Stimulated activated CD8-positive, alpha-beta memory T cell treated with anti-CD3 and anti-CD28 coated beads, Interleukin-7, amount 100 ng/mL, for 48 hours (primary cell): ENCODE data around the gene TMEM163.
A peak's percentile ranks its signal among the peaks of the same experiment; 100 is the strongest.

Experiments used
- DNase-seq, 2 donors: peaks; one replicate each; pipeline ENCODE4 v3.0.0-alpha.2; 2020; ENCODE audit warnings: low read depth in 1 of 2; ENCODE audit errors: extremely low read depth in 1 of 2

TMEM163 gene

DNA sequence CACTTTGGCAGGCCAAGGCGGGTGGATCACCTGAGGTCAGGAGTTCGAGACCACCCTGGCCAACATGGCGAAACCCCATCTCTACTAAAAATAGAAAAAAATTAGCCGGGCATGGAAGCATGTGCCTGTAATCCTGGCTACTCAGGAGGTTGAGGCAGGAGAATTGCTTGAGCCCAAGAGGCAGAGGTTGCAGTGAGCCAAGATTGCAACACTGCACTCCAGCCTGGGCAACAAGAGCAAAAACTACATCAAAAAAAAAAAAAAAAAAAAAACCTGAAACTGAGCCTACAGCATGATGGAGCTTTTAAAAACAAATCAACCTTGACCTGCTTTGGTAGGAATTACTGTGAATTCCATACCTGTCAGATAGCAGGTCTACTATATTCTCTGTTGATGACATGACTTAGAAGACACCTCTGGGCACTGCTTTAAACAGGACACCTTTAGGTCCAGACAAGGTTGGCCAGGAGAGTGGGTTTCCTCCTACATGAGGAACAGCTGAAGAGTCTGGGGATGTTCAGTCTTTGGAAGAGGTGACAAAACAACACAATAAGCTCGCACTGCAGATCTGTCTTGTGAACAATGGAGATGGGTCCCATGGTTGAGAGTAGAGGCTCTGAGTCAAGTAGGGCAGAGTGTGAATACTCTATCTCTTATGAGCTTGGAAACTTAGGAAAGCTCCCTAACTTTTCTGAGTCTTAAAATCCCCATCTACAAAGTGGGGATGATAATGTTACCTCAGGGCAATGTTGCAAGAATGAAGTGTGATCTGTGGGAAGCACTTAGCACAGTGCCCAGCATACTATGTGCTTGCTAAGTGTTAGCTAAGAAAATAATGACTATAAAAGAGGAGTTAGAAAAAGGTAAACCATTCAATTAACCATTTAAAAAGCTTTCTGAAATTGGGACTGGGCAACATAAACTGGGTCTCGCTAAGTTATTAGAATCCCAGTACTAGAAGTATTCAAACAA, 25.2 kb downstream of the TMEM163 start:
- no peak for DNase-seq

DNA sequence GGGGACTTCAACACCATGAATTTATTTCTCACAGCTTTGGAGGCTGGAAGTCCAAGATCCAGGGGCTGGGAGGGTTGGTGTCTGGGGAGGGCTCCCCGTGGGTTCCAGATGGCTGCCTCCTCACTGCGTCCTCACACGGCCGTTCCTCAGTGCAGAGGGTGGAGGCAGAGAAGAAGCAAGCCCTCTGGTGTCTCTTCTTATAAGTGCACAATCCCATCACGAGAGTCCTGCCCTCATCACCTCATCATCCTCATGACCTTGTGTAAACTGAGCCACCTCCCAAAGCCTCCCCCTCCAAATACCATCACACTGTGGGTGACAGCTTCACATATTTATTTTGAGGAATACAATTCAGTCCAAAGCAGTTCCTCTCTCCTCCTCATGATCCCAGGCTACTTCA, 26.3 kb downstream of the TMEM163 start:
- no peak for DNase-seq

DNA sequence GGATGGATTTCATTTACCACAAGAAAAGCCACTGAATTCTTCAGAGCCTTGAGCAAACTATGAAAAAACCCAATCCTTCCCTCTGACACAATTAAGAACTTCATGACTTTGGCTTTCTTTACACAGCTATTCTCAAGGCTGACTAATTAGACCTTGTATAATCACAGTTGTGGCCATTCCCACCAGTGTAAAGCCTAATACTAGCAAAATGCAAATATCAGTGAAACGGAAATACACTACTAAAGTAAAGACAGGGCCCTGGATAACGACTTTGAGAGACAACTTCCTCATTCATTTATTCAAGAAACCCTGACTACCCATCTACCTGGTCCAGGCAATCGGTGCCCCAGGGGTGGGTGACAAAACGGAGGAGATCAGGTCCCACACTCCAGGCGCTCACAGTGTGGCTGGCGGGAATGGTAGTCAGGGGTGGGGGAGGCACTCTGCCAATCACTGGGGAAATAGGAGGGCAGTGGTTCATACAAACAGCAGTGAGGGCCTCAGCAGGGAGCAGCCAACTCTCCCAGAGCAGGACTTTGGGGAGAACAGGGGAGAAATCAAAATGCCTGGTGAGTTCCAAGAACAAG, 28.1 kb downstream of the TMEM163 start:
- no peak for DNase-seq

DNA sequence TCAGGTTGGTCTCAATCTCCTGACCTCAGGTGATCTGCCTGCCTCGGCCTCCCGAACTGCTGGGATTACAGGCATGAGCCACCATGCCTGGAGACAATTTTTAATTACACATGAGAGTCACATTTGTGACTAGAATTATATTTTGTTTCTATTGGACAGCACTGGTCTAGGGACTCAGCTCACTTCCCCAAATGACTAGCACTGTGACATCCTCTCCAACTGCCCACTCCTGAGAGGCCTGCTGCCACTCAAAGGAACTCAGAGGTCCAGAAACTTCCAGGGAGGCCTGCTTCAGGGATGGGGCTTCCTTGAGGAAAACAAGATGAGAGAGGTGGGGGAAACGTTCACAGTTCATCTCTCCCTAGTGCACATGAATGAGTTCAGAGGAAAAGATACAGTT, 29.5 kb downstream of the TMEM163 start:
- DNase-seq, result no peak

DNA sequence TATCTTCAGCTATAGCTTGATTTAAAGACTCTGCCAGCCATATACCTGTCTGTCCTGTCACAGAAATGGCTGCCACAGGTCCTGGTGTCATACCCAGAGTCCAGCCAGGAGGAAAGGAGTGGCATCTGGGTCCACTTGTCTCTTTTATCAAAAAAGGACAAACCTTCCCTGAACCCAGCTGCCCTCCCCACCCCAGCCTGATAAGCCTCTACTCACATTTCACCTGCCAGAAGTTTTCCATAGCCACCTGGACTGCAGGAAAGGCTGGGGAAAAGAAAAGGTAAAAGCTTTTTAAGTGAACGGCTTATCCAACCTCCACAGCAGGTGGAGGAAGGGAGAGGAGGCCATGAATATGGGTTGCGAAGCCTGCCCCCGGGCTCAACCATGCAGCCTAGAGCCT, 32.8 kb downstream of the TMEM163 start:
- no peak for DNase-seq

DNA sequence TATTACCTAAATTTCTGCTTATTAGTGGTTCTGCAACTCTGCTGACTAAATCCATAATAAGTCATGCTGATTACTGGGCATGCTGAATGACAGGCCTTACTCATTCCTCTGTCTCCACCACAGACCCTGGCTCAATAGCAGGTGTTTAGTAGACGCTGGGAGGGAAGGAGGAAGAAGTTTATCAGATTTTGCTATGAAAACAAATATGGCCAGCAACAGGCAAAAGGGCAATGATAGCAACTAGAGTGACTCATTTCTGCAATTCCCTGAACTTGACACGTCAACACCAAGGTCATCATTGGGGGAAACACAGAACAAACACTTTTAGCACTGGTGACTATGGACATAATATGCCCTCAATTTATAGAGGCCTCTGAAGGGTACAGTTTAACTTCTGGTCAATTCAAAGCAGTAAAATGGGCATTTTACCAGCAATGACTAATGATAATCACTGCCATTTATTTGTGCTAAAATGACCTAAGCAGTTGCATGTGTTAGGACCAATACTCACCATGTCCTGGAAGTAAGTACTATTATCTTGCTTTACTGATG, 35.2 kb downstream of the TMEM163 start:
- peak in 1 of 2 donors; percentile 32 for DNase-seq

DNA sequence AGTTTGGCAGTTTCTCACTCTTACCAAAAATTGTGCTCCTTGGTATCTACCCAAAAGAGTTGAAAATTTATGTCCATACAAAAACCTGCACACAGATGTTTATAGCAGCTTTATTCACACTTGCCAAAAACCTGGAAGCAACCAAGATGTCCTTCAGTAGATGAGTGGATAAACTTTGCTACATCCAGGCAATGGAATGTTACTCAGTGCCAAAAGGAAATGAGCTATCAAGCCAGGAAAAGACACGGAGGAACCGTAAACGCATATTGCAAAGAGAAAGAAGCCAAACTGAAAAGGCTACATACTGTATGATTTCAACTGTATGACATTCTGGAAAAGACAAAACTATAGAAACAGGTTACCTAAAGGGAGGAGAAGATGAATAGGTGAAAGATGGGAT, 36.1 kb downstream of the TMEM163 start:
- DNase-seq, result no peak

DNA sequence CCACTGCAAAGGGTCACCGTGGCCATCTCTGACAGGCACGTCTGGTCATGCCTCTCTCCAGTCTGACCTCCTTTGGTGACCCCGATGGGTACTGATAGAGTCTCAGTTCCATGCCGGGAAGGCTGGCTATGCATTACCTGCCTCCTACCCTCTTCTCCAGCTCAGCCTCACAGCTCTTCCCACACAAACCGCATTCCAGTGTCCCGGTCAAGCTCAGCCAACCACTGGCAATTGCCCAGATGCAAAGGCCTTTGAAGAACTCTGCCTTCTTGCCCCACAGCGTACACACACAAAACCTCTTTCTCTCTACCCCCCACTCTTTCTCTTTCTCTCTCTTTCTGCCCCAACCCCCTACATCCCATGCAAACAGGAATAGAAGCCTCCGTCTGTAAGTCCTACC, 37.6 kb downstream of the TMEM163 start:
- DNase-seq, result no peak

DNA sequence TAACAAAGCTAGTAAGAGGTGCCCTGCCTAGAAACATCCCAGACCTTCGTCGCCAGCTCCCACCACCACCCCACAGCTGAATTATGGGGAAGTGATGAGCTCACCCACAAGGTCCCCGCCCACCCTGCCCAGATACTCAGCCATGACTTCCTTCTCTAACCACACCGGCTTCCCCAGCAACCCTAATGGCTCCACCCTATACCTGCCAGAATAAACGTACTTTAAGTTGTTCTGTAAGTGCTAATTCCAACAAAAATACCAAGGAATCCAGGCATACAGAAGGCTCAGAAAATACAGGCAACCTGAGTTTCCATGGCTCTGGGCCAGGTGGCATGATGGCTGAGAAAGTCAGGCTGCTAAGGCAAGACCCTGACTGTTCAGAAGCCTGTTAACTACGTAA, 39.1 kb downstream of the TMEM163 start:
- peak in 1 of 2 donors; percentile 20 for DNase-seq

DNA sequence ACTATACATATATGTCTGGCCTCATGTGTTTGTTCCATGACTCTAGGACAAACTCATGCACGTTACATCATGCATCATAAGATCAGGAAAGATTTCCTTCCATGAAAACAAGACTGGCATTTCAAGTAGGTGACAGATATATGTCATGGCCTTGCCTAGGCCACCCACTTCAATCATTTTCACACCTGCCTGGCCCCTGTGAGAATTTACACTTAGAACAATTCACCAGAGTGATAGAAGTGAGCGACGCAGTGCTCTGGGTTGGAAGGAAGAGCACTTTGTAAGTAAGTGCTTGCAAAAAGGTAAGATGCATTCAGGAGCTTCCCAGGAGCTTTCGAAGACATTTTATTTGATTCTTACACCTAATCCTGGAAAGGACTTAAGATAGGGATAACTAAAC, 39.5 kb downstream of the TMEM163 start:
- no peak for DNase-seq

DNA sequence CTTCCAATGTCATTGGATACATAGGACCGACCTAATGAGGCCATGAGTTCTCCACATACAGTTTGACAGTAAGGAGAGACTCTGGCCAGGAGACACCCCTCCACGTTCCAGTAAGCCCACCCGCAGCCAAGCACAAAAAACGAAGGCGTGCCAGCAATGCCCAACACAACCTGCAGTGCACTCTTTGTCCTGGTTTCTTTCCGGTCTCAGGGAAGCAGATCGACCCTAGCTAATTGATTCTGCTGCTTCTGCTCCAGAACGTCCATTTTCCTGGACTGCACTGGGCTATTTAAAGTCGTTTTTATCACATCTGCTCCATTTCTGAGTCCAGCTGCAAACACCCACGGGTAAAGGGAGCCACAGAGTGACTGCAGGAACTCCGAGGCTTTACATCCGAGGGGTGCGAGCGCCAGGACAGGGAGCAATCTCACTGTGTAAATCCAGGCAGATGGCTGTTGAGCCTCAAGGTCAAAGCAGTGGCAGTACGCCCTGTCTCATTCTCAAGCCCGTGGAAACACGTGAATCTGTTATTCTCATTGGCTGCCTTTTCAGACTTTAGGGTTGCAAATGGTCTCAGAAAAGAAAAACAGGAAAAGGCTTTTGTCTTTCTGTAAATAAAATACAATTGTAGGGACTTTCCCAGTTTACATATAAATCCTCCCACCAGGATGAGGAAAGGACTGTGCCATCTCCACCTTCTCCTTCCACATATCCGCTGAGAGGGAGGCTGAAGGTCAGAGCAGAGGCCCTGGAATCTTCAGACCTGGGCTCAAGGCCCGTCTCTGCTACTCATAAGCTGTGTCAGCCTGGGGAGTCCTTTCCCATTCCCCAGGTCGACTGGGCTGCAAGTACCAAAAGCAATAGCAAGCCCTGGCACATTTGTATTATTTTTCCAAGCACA, 40.7 kb downstream of the TMEM163 start:
- DNase-seq, result no peak

DNA sequence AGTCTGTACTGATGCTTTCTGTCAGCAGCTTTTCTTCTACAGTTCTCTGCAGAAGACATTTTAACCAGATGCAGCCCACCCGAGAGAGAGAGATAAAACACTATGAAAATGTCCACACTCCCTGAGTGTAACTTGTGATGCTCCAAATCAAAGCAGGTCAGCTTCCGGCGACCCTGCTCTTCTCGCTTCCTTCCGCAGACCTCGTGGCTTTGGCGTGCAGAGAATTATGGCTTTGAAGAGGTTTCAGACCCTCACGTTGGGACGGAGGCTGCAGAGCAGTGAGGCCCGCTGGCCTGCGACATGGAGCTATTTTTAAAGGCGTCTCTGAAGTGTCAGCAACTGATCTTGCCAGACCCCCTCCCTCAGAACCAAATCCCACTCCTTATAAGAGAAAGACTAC, 41.8 kb downstream of the TMEM163 start:
- DNase-seq, result no peak

DNA sequence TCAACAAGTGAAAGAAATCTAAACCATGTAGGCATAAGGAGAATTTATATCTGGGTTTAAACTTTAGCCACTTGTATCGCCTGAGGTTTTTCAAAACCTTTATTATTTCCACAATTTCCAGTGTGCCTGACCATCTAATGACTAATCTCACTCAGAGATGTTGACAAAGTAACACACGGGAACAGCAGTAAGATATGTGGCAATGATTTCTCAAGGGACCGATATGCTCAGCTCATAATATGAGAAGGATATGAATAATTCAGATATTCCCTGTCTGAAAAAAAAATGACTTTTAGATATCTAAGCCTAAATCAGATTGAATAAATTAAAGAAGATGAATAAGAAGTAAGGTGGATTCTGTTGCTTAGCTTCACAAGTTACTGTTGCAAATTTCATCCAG, 43.5 kb downstream of the TMEM163 start:
- DNase-seq, result no peak

DNA sequence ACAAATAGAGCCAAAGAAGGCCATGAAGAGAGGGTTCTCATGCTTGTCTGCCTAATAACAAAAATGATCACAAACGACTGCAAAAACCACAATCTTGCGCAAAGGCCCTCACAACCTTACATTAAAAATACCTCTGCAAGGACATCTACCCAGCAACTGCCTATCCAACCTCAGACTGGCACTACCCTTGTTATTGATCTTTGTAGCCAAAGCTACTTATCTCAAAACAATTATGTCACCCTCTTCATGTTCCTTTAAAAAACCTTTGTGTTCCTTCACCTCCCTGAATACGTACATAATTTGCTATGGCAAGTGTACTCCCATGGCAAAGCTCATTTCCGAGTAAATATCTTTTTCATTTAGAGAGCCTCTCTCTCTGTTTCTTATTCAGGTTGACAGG, 44.1 kb downstream of the TMEM163 start:
- no peak for DNase-seq

DNA sequence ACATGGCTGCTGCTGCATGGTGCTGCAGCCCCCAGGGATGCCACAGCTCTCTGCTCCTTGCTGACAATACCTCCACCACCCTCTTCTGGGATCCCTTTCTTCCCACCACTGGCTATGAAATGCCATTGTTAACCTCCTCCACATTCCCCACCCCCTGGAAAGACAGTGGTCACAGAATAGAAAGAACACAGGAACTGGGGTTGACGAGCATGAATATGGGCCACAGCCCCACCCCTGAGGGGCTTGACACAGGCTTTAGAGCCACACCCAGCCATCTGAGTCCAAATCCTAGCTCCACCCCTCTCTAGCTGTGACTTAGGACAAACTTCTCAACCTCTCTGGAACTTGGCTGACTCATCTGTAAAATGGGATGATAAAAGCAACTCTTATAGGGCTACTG, 47.3 kb downstream of the TMEM163 start:
- no peak for DNase-seq

DNA sequence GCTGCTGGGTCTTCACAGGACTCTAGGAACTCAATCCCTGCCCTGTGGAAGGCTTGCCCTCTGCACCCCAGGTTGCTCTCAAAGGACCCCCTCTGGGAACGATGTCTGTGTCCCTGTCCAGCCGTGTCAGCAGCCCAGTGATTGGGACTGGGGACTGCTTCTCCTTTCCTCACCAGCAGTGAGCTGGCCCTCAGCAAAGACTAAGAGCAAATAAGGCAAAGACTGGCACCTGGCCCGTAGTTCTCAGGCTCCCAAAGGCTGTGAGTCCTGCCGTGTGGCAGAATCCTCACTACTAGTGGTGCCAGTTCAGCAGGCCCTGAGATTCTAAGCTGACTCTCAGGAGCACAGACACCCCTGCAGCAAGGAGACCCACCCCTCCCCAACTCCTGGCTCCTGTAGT, 47.8 kb downstream of the TMEM163 start:
- no peak for DNase-seq

DNA sequence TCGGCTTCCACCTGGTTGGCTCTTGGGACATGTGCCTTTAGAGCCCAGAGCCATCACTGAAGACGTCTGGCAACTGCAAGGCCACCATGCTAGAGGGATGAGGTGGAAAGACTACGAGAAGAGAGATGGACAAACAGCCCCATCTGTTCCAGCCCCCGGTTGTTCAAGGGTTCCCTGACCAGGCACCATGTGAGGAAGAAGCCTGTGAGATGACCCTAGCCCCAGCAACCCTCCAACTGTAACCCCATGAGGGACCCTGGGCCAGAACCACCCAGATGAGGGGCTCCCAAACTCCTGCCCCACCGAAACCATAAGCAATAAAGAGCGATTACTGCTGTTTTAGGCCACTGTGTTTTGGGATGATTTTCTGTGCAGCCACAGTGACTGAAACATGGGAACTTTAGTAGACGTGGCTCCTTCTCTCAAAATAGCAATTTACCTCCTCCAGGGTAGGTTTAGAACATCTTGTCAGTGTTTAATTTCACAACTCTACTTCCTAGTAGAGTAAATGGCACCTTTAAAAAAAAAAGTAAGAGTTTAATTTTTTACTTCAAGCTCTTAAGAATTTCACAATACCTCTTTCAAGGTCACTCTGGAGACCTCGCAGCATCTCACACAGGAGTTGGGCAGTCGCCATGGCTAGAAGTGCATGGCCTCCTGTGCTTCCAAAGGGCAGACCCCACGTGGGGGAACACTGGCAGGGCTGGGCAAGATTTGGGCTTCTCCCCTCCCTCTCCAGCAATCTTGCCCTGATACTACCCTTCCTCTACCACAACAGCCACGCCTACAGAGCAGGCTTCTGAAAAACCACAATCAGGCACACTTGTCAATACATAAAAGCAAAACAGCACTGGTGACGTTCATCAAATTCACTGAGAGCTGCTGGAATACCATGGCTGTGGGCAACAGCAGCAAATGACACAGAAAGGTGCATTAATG, 48.8 kb downstream of the TMEM163 start:
- peak in 1 of 2 donors; percentile 20 for DNase-seq

DNA sequence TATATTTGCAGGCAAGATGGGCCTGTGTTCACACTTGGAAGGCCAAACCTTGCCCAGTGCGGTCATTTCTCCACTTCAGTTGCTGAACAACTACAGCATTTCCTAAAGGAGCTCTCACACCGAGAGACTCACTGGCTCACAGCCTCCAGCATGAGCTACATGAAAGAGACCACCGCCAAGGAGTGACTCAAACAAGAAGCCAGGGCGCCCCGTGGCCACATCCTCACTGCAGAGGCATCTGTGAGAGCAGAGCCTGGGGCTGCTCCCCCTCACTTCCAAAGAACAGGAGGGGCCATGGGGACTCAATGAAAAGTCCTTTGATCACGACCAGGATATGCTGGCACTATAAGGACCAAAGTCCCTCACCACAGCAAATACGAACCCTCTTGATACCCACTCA, 50.0 kb downstream of the TMEM163 start:
- peak; percentile 71 for DNase-seq

DNA sequence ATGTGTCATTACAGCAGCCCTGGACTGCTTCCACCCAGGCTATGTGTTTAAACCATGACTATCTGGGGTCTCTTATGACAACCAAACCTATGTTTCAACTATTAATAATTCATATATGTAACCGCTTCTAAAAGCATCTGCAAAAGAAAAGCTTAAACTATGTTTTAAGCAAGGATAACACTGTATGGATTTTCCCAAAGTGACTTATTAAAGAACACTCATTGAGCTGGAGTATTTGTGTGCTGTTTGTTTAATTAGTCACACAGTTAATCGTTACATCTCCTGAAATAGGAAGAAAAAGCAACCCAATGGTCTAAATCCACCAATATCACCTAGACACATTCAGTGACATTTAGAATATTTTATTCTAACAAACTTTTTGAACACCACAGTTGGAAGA, 51.3 kb downstream of the TMEM163 start:
- DNase-seq, result no peak

DNA sequence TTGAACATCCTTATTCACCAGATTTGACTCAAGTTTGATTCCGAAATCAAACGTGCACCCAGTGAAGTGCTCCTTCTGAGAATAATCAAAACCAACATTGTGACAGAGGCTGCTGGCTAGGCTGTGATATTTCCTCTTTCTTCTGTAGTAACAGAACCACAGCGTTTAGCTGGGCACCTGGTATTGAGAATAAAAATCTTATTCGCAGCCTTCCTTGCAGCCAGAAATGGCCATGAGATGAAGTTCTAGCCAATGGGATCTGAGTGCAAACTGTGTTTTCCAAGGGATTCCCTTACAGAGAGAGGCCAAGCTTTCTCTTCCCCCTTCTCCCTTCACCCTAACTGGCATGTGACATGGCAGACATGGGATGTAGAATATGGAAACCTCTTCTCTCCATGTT, 51.7 kb downstream of the TMEM163 start:
- DNase-seq, result no peak
